Measurements from ENCODE around the gene MDC1. TPM values are rescaled to one million over a fixed set of nuclear protein-coding genes. Genes with fewer than 3 reads are reported as not detected.
"Not testable (repeated sequence)": the region's sequence is repeated elsewhere in the genome, so short reads cannot be mapped to it uniquely, and the experiment has no call there.

The MDC1 gene
- total RNA-seq, 4 donors from 2014 or later = 21.3 to 36.0 (median 26.2) TPM

GRCh38 chr6:30664994-30665767 is 51.9 kb downstream of the MDC1 start:
- Histone ChIP-seq H3K9me3 (no peaks in the 10 kb centered on the region), H3K36me3 (peaks cover 4 to 100% (median 31%) of the 10 kb centered on the region in 3 donors), H3K4me1 (peaks cover 0 to 1% (median 0%) of the 10 kb centered on the region in 4 donors), H3K27ac (no peak overlapping the region), H3K27me3 (no peaks in the 10 kb centered on the region), H3K4me3 (no peak overlapping the region)
- DNase-seq (ENCODE audit: low spot score in 2 of 2) = no peak
- TF ChIP-seq POLR2A (IDR thresholded peaks at IDR 0.05) (no peak), CTCF (IDR thresholded peaks at IDR 0.05) (no peak), EP300 (IDR thresholded peaks at IDR 0.05) (no peak)
- WGBS, 2 donors = 91 to 92% methylated on average over 34 of the region's 34 CpGs

GRCh38 chr6:30657922-30658321 is 59.2 kb downstream of the MDC1 start:
- H3K27me3 ChIP-seq = not testable (repeated sequence)
- peaks cover 2 to 100% (median 50%) of the 10 kb centered on the region in 3 donors for H3K36me3 ChIP-seq
- WGBS, 2 donors = 89 to 90% methylated on average over 5 of the region's 5 CpGs

GRCh38 chr6:30657454-30657853 is 59.6 kb downstream of the MDC1 start:
- H3K27ac ChIP-seq = no peak overlapping the region
- H3K4me1 ChIP-seq = no peaks in the 10 kb centered on the region
- no peak for DNase-seq (ENCODE audit: low spot score in 2 of 2)
- no peaks in the 10 kb centered on the region for H3K9me3 ChIP-seq
- peaks cover 2 to 100% (median 50%) of the 10 kb centered on the region in 3 donors for H3K36me3 ChIP-seq
- no peaks in the 10 kb centered on the region for H3K27me3 ChIP-seq
- no peak for TF ChIP-seq EP300 (IDR thresholded peaks at IDR 0.05)
- no peak for TF ChIP-seq CTCF (IDR thresholded peaks at IDR 0.05)
- TF ChIP-seq POLR2A (IDR thresholded peaks at IDR 0.05) = no peak
- no peak overlapping the region for H3K4me3 ChIP-seq

More at GRCh38 chr6:30657922-30658321, 59.2 kb downstream of the MDC1 start:
- not testable (repeated sequence) for H3K4me3 ChIP-seq; H3K4me1 ChIP-seq; DNase-seq (ENCODE audit: low spot score in 2 of 2); H3K27ac ChIP-seq; H3K9me3 ChIP-seq

- H3K27me3 ChIP-seq = no peaks in the 10 kb centered on the region
- no peak for TF ChIP-seq EP300 (IDR thresholded peaks at IDR 0.05)
- TF ChIP-seq CTCF (IDR thresholded peaks at IDR 0.05) = no peak
- TF ChIP-seq POLR2A (IDR thresholded peaks at IDR 0.05) = no peak
- no peak overlapping the region for H3K27ac ChIP-seq
- peaks cover 2 to 100% (median 48%) of the 10 kb centered on the region in 3 donors for H3K36me3 ChIP-seq
- 68 to 75% methylated on average over 7 of the region's 7 CpGs for WGBS, 2 donors
- DNase-seq (ENCODE audit: low spot score in 2 of 2) = no peak
- H3K9me3 ChIP-seq = no peaks in the 10 kb centered on the region
- H3K4me1 ChIP-seq = no peaks in the 10 kb centered on the region
- no peak overlapping the region for H3K4me3 ChIP-seq
Measured at GRCh38 chr6:30656513-30656912, 60.6 kb downstream of the MDC1 start.

GRCh38 chr6:30655743-30656094 is 61.4 kb downstream of the MDC1 start:
- no peak for DNase-seq (ENCODE audit: low spot score in 2 of 2)
- H3K9me3 ChIP-seq = no peaks in the 10 kb centered on the region
- no peak overlapping the region for H3K27ac ChIP-seq
- H3K4me3 ChIP-seq = no peak overlapping the region
- H3K27me3 ChIP-seq = no peaks in the 10 kb centered on the region
- WGBS, 2 donors = 71 to 75% methylated on average over 3 of the region's 3 CpGs
- TF ChIP-seq POLR2A (IDR thresholded peaks at IDR 0.05) = no peak
- TF ChIP-seq CTCF (IDR thresholded peaks at IDR 0.05) = no peak
- no peak for TF ChIP-seq EP300 (IDR thresholded peaks at IDR 0.05)
- H3K4me1 ChIP-seq = no peaks in the 10 kb centered on the region
- peaks cover 0 to 100% (median 54%) of the 10 kb centered on the region in 3 donors for H3K36me3 ChIP-seq

Data from tibial nerve (tissue), 4 donors.